K562 (cell line): ENCODE data around the gene TMCO4. TPM values are rescaled to one million over a fixed set of nuclear protein-coding genes. Genes with fewer than 3 reads are reported as not detected.

Source experiments
- ATAC-seq: fragments of 200-7000 bp; cut with Tn5 transposase; 3 replicates; pipeline ENCODE4 v1.9.1; 2020; ENCODE audit warnings: moderate library complexity
- BruUV-seq: library from RNA; stranded (reverse); fragments of 400-500 nt; replicated peaks from 2 replicates; lab custom pipeline; 2021; lab: Mats Ljungman, UMichigan
- CTCF ChIA-PET: fragments of 300-600 bp; formaldehyde crosslinking; extraction: SDS; loops from one replicate; lab custom pipeline; 2021; ENCODE audit warnings: low intra/inter-chr PET ratio; lab: Yijun Ruan, JAX
- POLR2A ChIA-PET: fragments of 300-600, 350-650 bp; sonication (Branson Sonifier 250); formaldehyde crosslinking; extraction: SDS; loops from one replicate; lab custom pipeline; 2021; ENCODE audit warnings: antibody characterized with exemption, inconsistent platforms; lab: Yijun Ruan, JAX
- DNase-seq, 4 experiments: peaks; one replicate each; pipeline versions ENCODE4 v3.0.0 to v3.0.0-alpha.2; 2011 to 2018; ENCODE audit warnings: low spot score in 3 of 4, mixed read lengths in 3 of 4; ENCODE audit errors: extremely low read depth in 1 of 4
- FAIRE-seq: peaks from 2 replicates; lab custom pipeline; 2011; peaks lifted over from hg19 to GRCh38; lab: Jason Lieb, UNC
- H2AFZ ChIP-seq: 2 replicates; pipeline ENCODE4 v1.6.0; 2011; ENCODE audit warnings: low read depth, low read length, control low read depth, inconsistent platforms
- H3K27ac ChIP-seq: fragments of 200-600 bp; 3 replicates; pipeline ENCODE4 v1.8.0; 2011; ENCODE audit warnings: low read depth, mild to moderate bottlenecking, control low read depth, inconsistent platforms, low read length, moderate library complexity, mixed read lengths; ENCODE audit errors: extremely low read depth
- H3K27me3 ChIP-seq, 2 experiments: fragments of 300-600 bp in 1 of 2; 2 replicates in 1 of 2; 3 replicates in 1 of 2; pipeline versions ENCODE4 v1.6.0 to v1.8.0; 2011; ENCODE audit warnings: inconsistent platforms in 2 of 2, low read length in 2 of 2, mild to moderate bottlenecking in 1 of 2, mixed read lengths in 1 of 2, moderate library complexity in 1 of 2; ENCODE audit not compliant: control insufficient read depth in 2 of 2, insufficient read depth in 2 of 2
- H3K36me3 ChIP-seq: fragments of 300-600 bp; 3 replicates; pipeline ENCODE4 v1.8.0; 2011; ENCODE audit warnings: mild to moderate bottlenecking, low read length, inconsistent platforms; ENCODE audit not compliant: control insufficient read depth, insufficient read depth
- H3K4me1 ChIP-seq, 2 experiments: fragments of 200-600 bp in 1 of 2; replicated peaks in 1 of 2; 2 replicates in 1 of 2; 3 replicates in 1 of 2; pipeline versions ENCODE4 v1.5.1 to v1.8.0; 2011; ENCODE audit warnings: inconsistent platforms in 2 of 2, low read length in 2 of 2, mild to moderate bottlenecking in 1 of 2, mixed read lengths in 1 of 2, moderate library complexity in 1 of 2; ENCODE audit not compliant: control insufficient read depth in 2 of 2, insufficient read depth in 2 of 2
- H3K4me2 ChIP-seq: 2 replicates; pipeline ENCODE4 v1.6.1; 2011; ENCODE audit warnings: low read length, control low read depth, inconsistent platforms, mixed read lengths; ENCODE audit not compliant: insufficient read depth
- H3K4me3 ChIP-seq: fragments of 200-600 bp; sonication (generic), shearing (Covaris generic); 2 replicates; pipeline ENCODE4 v1.5.1; 2016; ENCODE audit warnings: control low read depth, inconsistent platforms
- H3K79me2 ChIP-seq: fragments of 200-600 bp; 3 replicates; pipeline ENCODE4 v1.8.0; 2011; ENCODE audit warnings: low read length, inconsistent platforms; ENCODE audit not compliant: control insufficient read depth, insufficient read depth
- H3K9ac ChIP-seq, 2 experiments: 2 replicates each; pipeline versions ENCODE4 v1.6.0 to v1.6.1; 2011; ENCODE audit warnings: low read depth in 2 of 2, low read length in 2 of 2, control low read depth in 1 of 2, inconsistent platforms in 1 of 2, mild to moderate bottlenecking in 1 of 2, mixed read lengths in 1 of 2; ENCODE audit not compliant: insufficient read depth in 1 of 2
- H3K9me1 ChIP-seq: one replicate; pipeline ENCODE4 v1.6.0; 2011; ENCODE audit warnings: inconsistent platforms, mild to moderate bottlenecking, low read length, moderate library complexity; ENCODE audit not compliant: control insufficient read depth, insufficient read depth
- H3K9me3 ChIP-seq: replicated peaks from 2 replicates; pipeline ENCODE4 v1.5.1; 2011; ENCODE audit warnings: low read depth, low read length, inconsistent platforms; ENCODE audit not compliant: control insufficient read depth, insufficient read depth
- H4K20me1 ChIP-seq: replicated peaks from 2 replicates; pipeline ENCODE4 v1.6.1; 2011; ENCODE audit warnings: low read length, inconsistent platforms, mixed read lengths; ENCODE audit not compliant: control insufficient read depth, insufficient read depth
- C11orf30 ChIP-seq: fragments of 450-650 bp; IDR thresholded peaks from 2 replicates; pipeline ENCODE4 v1.6.1; 2016; ENCODE audit warnings: low read depth, mild to moderate bottlenecking
- CREB3L1 ChIP-seq: fragments of 450-650 bp; IDR thresholded peaks from 2 replicates; pipeline ENCODE4 v1.6.1; 2014; ENCODE audit warnings: low read depth, mild to moderate bottlenecking, moderate library complexity, borderline replicate concordance
- MAFF ChIP-seq: IDR thresholded peaks from 2 replicates; pipeline ENCODE4 v1.6.1; 2012; ENCODE audit warnings: low read length, improper control_type of control experiment
- MNT ChIP-seq, 2 experiments: fragments of 450-650 bp; conservative IDR thresholded peaks; 2 replicates each; pipeline ENCODE4 v1.6.1; 2017; ENCODE audit warnings: mild to moderate bottlenecking in 2 of 2, moderate library complexity in 2 of 2
- POLR3A ChIP-seq: IDR thresholded peaks from 2 replicates; pipeline ENCODE4 v1.6.1; 2011; ENCODE audit warnings: borderline replicate concordance, mild to moderate bottlenecking, moderate library complexity; ENCODE audit not compliant: insufficient read length, insufficient read depth; ENCODE audit errors: extremely low read depth
- TCFL5 ChIP-seq: fragments of 250-450 bp; sonication (Bioruptor Pico); conservative IDR thresholded peaks from 2 replicates; pipeline ENCODE4 v1.6.1; 2021; ENCODE audit warnings: mild to moderate bottlenecking, moderate library complexity, matching md5 sums
- USF1 ChIP-seq: sonication (generic); formaldehyde crosslinking; IDR thresholded peaks from 2 replicates; pipeline ENCODE4 v1.9.0; 2022; ENCODE audit warnings: mild to moderate bottlenecking, missing genetic modification reagents
- ZHX1 ChIP-seq: fragments of 150-350 bp; conservative IDR thresholded peaks from 2 replicates; pipeline ENCODE4 v1.6.1; 2014; ENCODE audit warnings: low read length
- ZNF197 ChIP-seq: fragments of 200-800 bp; sonication (Bioruptor generic); IDR thresholded peaks from 2 replicates; pipeline ENCODE4 v1.6.1; 2016; ENCODE audit warnings: low read depth, missing genetic modification characterization, missing compliant biosample characterization
- ZNF707 ChIP-seq: fragments of 250-450 bp; sonication (Bioruptor Pico); conservative IDR thresholded peaks from 2 replicates; pipeline ENCODE4 v1.8.0; 2022; ENCODE audit warnings: inconsistent platforms, mild to moderate bottlenecking, moderate library complexity
- ZNF740 ChIP-seq, 3 experiments: fragments of 200-800 bp in 1 of 3; sonication (Bioruptor generic) in 1 of 3; sonication (generic) in 1 of 3; formaldehyde crosslinking in 1 of 3; IDR thresholded peaks; 2 replicates each; pipeline versions ENCODE4 v1.6.1 to v1.8.0; 2016 to 2022; ENCODE audit warnings: mild to moderate bottlenecking in 2 of 3, missing compliant biosample characterization in 2 of 3, missing genetic modification characterization in 2 of 3, missing genetic modification reagents in 1 of 3
- in situ Hi-C: fragments of 300-500 bp; cut with MboI; formaldehyde crosslinking; loops from 4 replicates; pipeline ENCODE4 v1.15.0; 2018; ENCODE audit warnings: inconsistent platforms, mixed read lengths
- intact Hi-C: fragments of 100-400 bp; cut with micrococcal nuclease; formaldehyde crosslinking; loops from 2 replicates; pipeline ENCODE4 v1.14.2; 2022
- polyA plus RNA-seq, 8 experiments: library from polyadenylated mRNA; depleted of rRNA in 4 of 8; stranded (reverse) in 5 of 8; unstranded in 3 of 8; fragments of >200 nt; fragmentation: Nextera tagmentation in 2 of 8; fragmentation: Illumina TruSeq in 1 of 8; extraction: Ambion mirVana in 2 of 8; extraction: Trizol in 1 of 8; gene quantifications; 2 replicates each; pipeline versions ENCODE4 v1.2.1 to v1.2.3, GENCODE V29; 2011 to 2014; ENCODE audit warnings: inconsistent platforms in 1 of 8, missing spikeins in 1 of 8
- total RNA-seq, 7 experiments: library from RNA; depleted of rRNA in 6 of 7; stranded (reverse); fragments of >200 nt in 6 of 7; fragmentation: Illumina TruSeq in 2 of 7; extraction: Trizol in 2 of 7; gene quantifications; 2 replicates each; pipeline versions ENCODE4 v1.2.1 to v1.2.3, GENCODE V29; 2011 to 2021; ENCODE audit warnings: low replicate concordance in 1 of 7

TMCO4 gene
- total and polyA plus RNA-seq, 9 of the 15 experiments (the other 6 are each of a cell fraction or from before 2014, with no cell fraction given): 0.06 to 2.1 (median 1.2) TPM

- no peak for TF ChIP-seq ZNF197 (CRISPR knock-in tag)
- no peak for TF ChIP-seq MNT (conservative IDR thresholded peaks at IDR 0.05)
- no peak for TF ChIP-seq POLR3A
- TF ChIP-seq CREB3L1: no peak
- TF ChIP-seq C11orf30: peak; percentile 43; the same call in 1 of the 2 replicates
- no peak for TF ChIP-seq TCFL5
- TF ChIP-seq, all 486 proteins: peak for 3
Observed at GRCh38 chr1:19844731-19845495, 45.2 kb upstream of the TMCO4 start (continued).

GRCh38 chr1:19840228-19840627 is 40.5 kb upstream of the TMCO4 start:
- FAIRE-seq (no peak), DNase-seq (no peak), ATAC-seq (no peak)
- no TSS peak for BruUV-seq
- H3K4me1 ChIP-seq: no peaks in the 10 kb centered on the region; a peak in 1 of 5 replicates
- H3K36me3 ChIP-seq: no peaks in the 10 kb centered on the region
- CTCF ChIA-PET: no interaction called here
- POLR2A ChIA-PET: interaction anchor here (0.6 to 0.8 kb wide), 2 partner anchors 114 to 534 kb away, joined by 3 to 4 read pairs; no protein-coding TSS in a partner anchor
- no peak overlapping the region for H2AFZ ChIP-seq
- H3K27me3 ChIP-seq: peaks cover 11 to 23% of the 10 kb centered on the region in 2 experiments
- intact Hi-C loops: no loop called here
- H3K9me3 ChIP-seq: no peaks in the 10 kb centered on the region
- H3K4me3 ChIP-seq: no peak overlapping the region
- no peaks in the 10 kb centered on the region for H3K79me2 ChIP-seq
- H3K9me1 ChIP-seq: no peaks in the 10 kb centered on the region
- H3K27ac ChIP-seq: no peak overlapping the region
- no peaks in the 10 kb centered on the region for H4K20me1 ChIP-seq
- H3K9ac ChIP-seq: no peak overlapping the region
- no peak overlapping the region for H3K4me2 ChIP-seq
- in situ Hi-C loops: no loop called here
- TF ChIP-seq ZNF707 (no peak), ZNF740 (CRISPR knock-in tag; IDR thresholded peaks at IDR 0.05) (no peak), ZNF740 (tag; IDR thresholded peaks at IDR 0.05) (no peak), MAFF (peak; percentile 53; the same call in 1 of the 2 replicates), ZHX1 (no peak), USF1 (no peak), TCFL5 (no peak)
